HepG2 (cell line): ENCODE data around the gene TAGAP. TPM values are rescaled to one million over a fixed set of nuclear protein-coding genes. Genes with fewer than 3 reads are reported as not detected.

Experiments
- ATAC-seq: fragments of 200-7000 bp; cut with Tn5 transposase; 3 replicates; pipeline ENCODE4 v1.9.1; 2020; ENCODE audit warnings: mild to moderate bottlenecking, moderate library complexity
- BruUV-seq: library from RNA; stranded (reverse); fragments of 400-500 nt; replicated peaks from 2 replicates; lab custom pipeline; 2021; lab: Mats Ljungman, UMichigan
- CTCF ChIA-PET: fragments of 300-600 bp; formaldehyde crosslinking; extraction: SDS; loops from one replicate; lab custom pipeline; 2021; ENCODE audit warnings: low total read pairs, inconsistent platforms, low intra/inter-chr PET ratio; lab: Yijun Ruan, JAX
- POLR2A ChIA-PET: fragments of 350-600 bp; sonication (Branson Sonifier 250); formaldehyde crosslinking; loops from one replicate; lab custom pipeline; 2020; ENCODE audit warnings: antibody characterized with exemption, inconsistent platforms; lab: Yijun Ruan, JAX
- DNase-seq: peaks from one replicate; pipeline ENCODE4 v3.0.0-alpha.2; 2015; ENCODE audit warnings: low spot score
- FAIRE-seq: peaks from 3 replicates; lab custom pipeline; 2011; peaks lifted over from hg19 to GRCh38; lab: Jason Lieb, UNC
- H2AFZ ChIP-seq: one replicate; pipeline ENCODE4 v1.6.1; 2011; ENCODE audit warnings: low read length, inconsistent platforms
- H3K27ac ChIP-seq: fragments of 300-600 bp; 3 replicates; pipeline ENCODE4 v1.8.0; 2011; ENCODE audit warnings: mixed run types, mild to moderate bottlenecking, mixed read lengths, low read length, inconsistent platforms; ENCODE audit not compliant: insufficient read depth; ENCODE audit errors: extremely low read length
- H3K27me3 ChIP-seq, 2 experiments: fragments of 200-600 bp in 1 of 2; 2 replicates in 1 of 2; 3 replicates in 1 of 2; pipeline versions ENCODE4 v1.6.0 to v1.8.0; 2011; ENCODE audit warnings: low read length in 2 of 2, mild to moderate bottlenecking in 2 of 2, moderate library complexity in 2 of 2, inconsistent platforms in 1 of 2; ENCODE audit not compliant: insufficient read depth in 2 of 2, control insufficient read depth in 1 of 2
- H3K36me3 ChIP-seq, 2 experiments: fragments of 200-600 bp in 1 of 2; replicated peaks in 1 of 2; 2 replicates in 1 of 2; 3 replicates in 1 of 2; pipeline versions ENCODE4 v1.5.1 to v1.8.0; 2011; ENCODE audit warnings: low read length in 2 of 2, inconsistent platforms in 1 of 2; ENCODE audit not compliant: insufficient read depth in 2 of 2, control insufficient read depth in 1 of 2
- H3K4me1 ChIP-seq: 2 replicates; pipeline ENCODE4 v1.5.1; 2012; ENCODE audit warnings: low read length, inconsistent platforms; ENCODE audit not compliant: insufficient read depth
- H3K4me2 ChIP-seq: 2 replicates; pipeline ENCODE4 v1.6.0; 2011; ENCODE audit warnings: low read depth, low read length, inconsistent platforms
- H3K4me3 ChIP-seq, 3 experiments: fragments of 200-600 bp in 1 of 3; sonication (generic), shearing (Covaris generic) in 1 of 3; replicated peaks in 1 of 3; 2 replicates each; pipeline ENCODE4 v1.5.1; 2011 to 2016; ENCODE audit warnings: low read length in 3 of 3, inconsistent platforms in 2 of 3, low read depth in 2 of 3, mild to moderate bottlenecking in 2 of 3, control low read depth in 1 of 3, mixed read lengths in 1 of 3; ENCODE audit not compliant: insufficient read depth in 1 of 3
- H3K79me2 ChIP-seq: one replicate; pipeline ENCODE4 v1.6.1; 2011; ENCODE audit warnings: low read length, inconsistent platforms; ENCODE audit not compliant: insufficient read depth
- H3K9ac ChIP-seq: 2 replicates; pipeline ENCODE4 v1.6.0; 2011; ENCODE audit warnings: mild to moderate bottlenecking, low read depth, low read length, inconsistent platforms; ENCODE audit not compliant: insufficient read depth
- H3K9me3 ChIP-seq: 2 replicates; pipeline ENCODE4 v1.5.1; 2012; ENCODE audit warnings: mild to moderate bottlenecking, low read length
- H4K20me1 ChIP-seq: 2 replicates; pipeline ENCODE4 v1.6.0; 2011; ENCODE audit warnings: inconsistent platforms, mild to moderate bottlenecking, low read length, moderate library complexity; ENCODE audit not compliant: insufficient read depth
- ATM ChIP-seq: fragments of 450-650 bp; IDR thresholded peaks from 2 replicates; pipeline ENCODE4 v1.7.1; 2017; ENCODE audit warnings: mild to moderate bottlenecking, borderline replicate concordance
- ZNF280D ChIP-seq: sonication (generic); formaldehyde crosslinking; IDR thresholded peaks from 2 replicates; pipeline ENCODE4 v1.5.1; 2020; ENCODE audit warnings: mild to moderate bottlenecking, missing genetic modification reagents
- ZNF619 ChIP-seq: sonication (generic); formaldehyde crosslinking; IDR thresholded peaks from 2 replicates; pipeline ENCODE4 v1.4.0; 2020; ENCODE audit warnings: mild to moderate bottlenecking, missing genetic modification reagents
- WGBS: methylation state at CpG from one replicate; pipeline ENCODE4 v1.1.6; 2017; ENCODE audit warnings: low lambda C conversion rate; 5-methylcytosine and 5-hydroxymethylcytosine counted together
- in situ Hi-C: cut with HindIII; loops from 2 replicates; pipeline ENCODE4 v1.10.0; 2017; ENCODE audit warnings: low pct_unique_long_range_greater_than_20kb; ENCODE audit not compliant: extremely low pct_ligation_motif_present
- intact Hi-C: fragments of 100-400 bp; cut with micrococcal nuclease; formaldehyde crosslinking; loops from one replicate; pipeline ENCODE4 v1.10.0; 2022; ENCODE audit not compliant: unreplicated experiment
- polyA plus RNA-seq, 8 experiments: library from polyadenylated mRNA; depleted of rRNA in 3 of 8; stranded (reverse) in 7 of 8; unstranded in 1 of 8; fragments of >200 nt; fragmentation: Illumina TruSeq in 4 of 8; extraction: Trizol in 4 of 8; gene quantifications; 2 replicates each; pipeline versions ENCODE4 v1.2.1 to v1.2.3, GENCODE V29; 2011 to 2016; ENCODE audit warnings: low read depth in 4 of 8, missing spikeins in 1 of 8, mixed read lengths in 1 of 8; ENCODE audit not compliant: insufficient read depth in 1 of 8
- total RNA-seq, 5 experiments: library from RNA; depleted of rRNA; stranded (reverse); fragments of >200 nt; fragmentation: Illumina TruSeq; extraction: Trizol; gene quantifications; 2 replicates each; pipeline ENCODE4 v1.2.3, GENCODE V29; 2016; ENCODE audit warnings: low read depth in 1 of 5

Gene TAGAP
- total and polyA plus RNA-seq, 2 of the 13 experiments (the other 11 are each of a cell fraction or from before 2014, with no cell fraction given) = not detected

GRCh38 chr6:159035891-159036290, 8.9 kb downstream of the TAGAP start:
- Histone ChIP-seq H3K79me2 (no peaks in the 10 kb centered on the region), H3K4me1 (peaks cover 8% of the 10 kb centered on the region), H2AFZ (no peak overlapping the region), H3K36me3 (no peaks in the 10 kb centered on the region), H3K27me3 (peaks cover 6 to 46% of the 10 kb centered on the region in 2 experiments; a peak in 4 of 5 replicates), H4K20me1 (no peaks in the 10 kb centered on the region), H3K27ac (no peak overlapping the region), H3K9ac (no peak overlapping the region), H3K4me2 (no peak overlapping the region), H3K9me3 (no peaks in the 10 kb centered on the region), H3K4me3 (no peak overlapping the region)
- DNase-seq (no peak), ATAC-seq (peak; percentile 21; the same call in 2 of the 3 replicates), FAIRE-seq (no peak)
- TF ChIP-seq ZNF280D (CRISPR knock-in tag) = no peak
- TF ChIP-seq ZNF619 (CRISPR knock-in tag) = no peak
- no peak for TF ChIP-seq ATM
- intact Hi-C loops (no loop called here), in situ Hi-C loops (no loop called here)
- POLR2A ChIA-PET = no interaction called here
- WGBS = 55% methylated on average over 17 of the region's 17 CpGs
- no TSS peak for BruUV-seq
- CTCF ChIA-PET = no interaction called here
